IMR-90 (cell line): Measurements from ENCODE around the gene TRAPPC14. TPM values are rescaled to one million over a fixed set of nuclear protein-coding genes. Genes with fewer than 3 reads are reported as not detected.

Experiments
- ATAC-seq: fragments of 200-7000 bp; cut with Tn5 transposase; 2 replicates; pipeline ENCODE4 v1.9.1; 2020; ENCODE audit warnings: low read depth, mild to moderate bottlenecking, moderate library complexity
- BruUV-seq: library from RNA; stranded (reverse); fragments of 400-500 nt; replicated peaks from 2 replicates; lab custom pipeline; 2021; lab: Mats Ljungman, UMichigan
- CTCF ChIA-PET: fragments of 300-600 bp; formaldehyde crosslinking; extraction: SDS; loops from one replicate; lab custom pipeline; 2021; ENCODE audit warnings: antibody characterized with exemption; lab: Yijun Ruan, JAX
- POLR2A ChIA-PET: fragments of 300-600 bp; sonication (Branson Sonifier 250); formaldehyde crosslinking; loops from one replicate; lab custom pipeline; 2022; ENCODE audit warnings: antibody characterized with exemption; ENCODE audit not compliant: unreplicated experiment; lab: Charles Lee
- DNase-seq: peaks from one replicate; pipeline ENCODE4 v3.0.0; 2013
- H2AFZ ChIP-seq: replicated peaks from 2 replicates; pipeline ENCODE3; 2013; ENCODE audit warnings: low read length, mild to moderate bottlenecking; ENCODE audit not compliant: poor library complexity
- H2AK5ac ChIP-seq: 2 replicates; pipeline ENCODE4 v1.6.1; 2013; ENCODE audit warnings: low read depth, low read length, inconsistent platforms
- H2AK9ac ChIP-seq: replicated peaks from 2 replicates; pipeline ENCODE3; 2013; ENCODE audit warnings: mild to moderate bottlenecking, low read depth, low read length, moderate library complexity; ENCODE audit not compliant: poor library complexity
- H2BK120ac ChIP-seq: 2 replicates; pipeline ENCODE4 v1.6.1; 2013; ENCODE audit warnings: low read depth, low read length, inconsistent platforms
- H2BK15ac ChIP-seq: 3 replicates; pipeline ENCODE4 v1.6.1; 2013; ENCODE audit warnings: low read depth, low read length, inconsistent platforms
- H2BK20ac ChIP-seq: 2 replicates; pipeline ENCODE4 v1.6.1; 2013; ENCODE audit warnings: low read depth, mild to moderate bottlenecking, inconsistent platforms, low read length, moderate library complexity
- H2BK5ac ChIP-seq: 2 replicates; pipeline ENCODE4 v1.6.1; 2013; ENCODE audit warnings: mild to moderate bottlenecking, low read depth, low read length, inconsistent platforms; ENCODE audit not compliant: poor library complexity, severe bottlenecking
- H3K14ac ChIP-seq: replicated peaks from 2 replicates; pipeline ENCODE4 v1.6.1; 2013; ENCODE audit warnings: low read depth, low read length, inconsistent platforms
- H3K18ac ChIP-seq: 2 replicates; pipeline ENCODE4 v1.6.1; 2013; ENCODE audit warnings: low read depth, low read length, control low read depth
- H3K23ac ChIP-seq: 2 replicates; pipeline ENCODE4 v1.6.1; 2013; ENCODE audit warnings: low read depth, low read length, inconsistent platforms
- H3K27ac ChIP-seq: 2 replicates; pipeline ENCODE4 v1.5.1; 2013; ENCODE audit warnings: mild to moderate bottlenecking, control low read depth, low read length; ENCODE audit not compliant: insufficient read depth
- H3K27me3 ChIP-seq: 2 replicates; pipeline ENCODE4 v1.6.1; 2013; ENCODE audit warnings: low read length; ENCODE audit not compliant: control insufficient read depth, insufficient read depth
- H3K36me3 ChIP-seq: 2 replicates; pipeline ENCODE4 v1.6.1; 2013; ENCODE audit warnings: low read length, mixed read lengths; ENCODE audit not compliant: control insufficient read depth, insufficient read depth
- H3K4ac ChIP-seq: 2 replicates; pipeline ENCODE4 v1.6.1; 2013; ENCODE audit warnings: low read depth, low read length, inconsistent platforms
- H3K4me1 ChIP-seq: 2 replicates; pipeline ENCODE4 v1.6.1; 2013; ENCODE audit warnings: low read length, mixed read lengths; ENCODE audit not compliant: control insufficient read depth, insufficient read depth
- H3K4me2 ChIP-seq: 2 replicates; pipeline ENCODE4 v1.6.1; 2013; ENCODE audit warnings: low read depth, mild to moderate bottlenecking, control low read depth, low read length, moderate library complexity
- H3K4me3 ChIP-seq: 2 replicates; pipeline ENCODE4 v1.5.1; 2013; ENCODE audit warnings: low read depth, mild to moderate bottlenecking, control low read depth, low read length, moderate library complexity; ENCODE audit not compliant: insufficient read depth
- H3K56ac ChIP-seq: 2 replicates; pipeline ENCODE4 v1.6.1; 2013; ENCODE audit warnings: low read length, inconsistent platforms; ENCODE audit not compliant: insufficient read depth; ENCODE audit errors: extremely low read depth
- H3K79me1 ChIP-seq, 2 experiments: 2 replicates each; pipeline ENCODE4 v1.6.1; 2013; ENCODE audit warnings: low read length in 2 of 2, inconsistent platforms in 1 of 2, low read depth in 1 of 2
- H3K9ac ChIP-seq: 2 replicates; pipeline ENCODE4 v1.6.1; 2013; ENCODE audit warnings: low read depth, low read length, control low read depth
- H3K9me1 ChIP-seq: 2 replicates; pipeline ENCODE4 v1.6.1; 2013; ENCODE audit warnings: low read length, inconsistent platforms; ENCODE audit not compliant: insufficient read depth
- H3K9me3 ChIP-seq: 2 replicates; pipeline ENCODE4 v1.6.1; 2013; ENCODE audit warnings: low read length; ENCODE audit not compliant: control insufficient read depth, insufficient read depth
- H4K20me1 ChIP-seq: 2 replicates; pipeline ENCODE4 v1.6.1; 2013; ENCODE audit warnings: low read length, inconsistent platforms; ENCODE audit not compliant: insufficient read depth
- H4K5ac ChIP-seq: 2 replicates; pipeline ENCODE4 v1.6.1; 2013; ENCODE audit warnings: mild to moderate bottlenecking, low read depth, low read length, control low read depth
- H4K8ac ChIP-seq, 2 experiments: 2 replicates each; pipeline ENCODE4 v1.6.1; 2013; ENCODE audit warnings: low read depth in 2 of 2, low read length in 2 of 2, control low read depth in 1 of 2, inconsistent platforms in 1 of 2
- H4K91ac ChIP-seq: 2 replicates; pipeline ENCODE4 v1.6.1; 2013; ENCODE audit warnings: low read depth, low read length, inconsistent platforms; ENCODE audit not compliant: insufficient read depth
- BHLHE40 ChIP-seq: fragments of 150-350 bp; IDR thresholded peaks from 2 replicates; pipeline ENCODE4 v1.6.1; 2016; ENCODE audit warnings: mild to moderate bottlenecking, low read depth, low read length
- CEBPB ChIP-seq: IDR thresholded peaks from 2 replicates; pipeline ENCODE4 v1.6.1; 2012; ENCODE audit warnings: low read depth, low read length, improper control_type of control experiment
- CHD1 ChIP-seq: IDR thresholded peaks from 2 replicates; pipeline ENCODE4 v1.6.1; 2012; ENCODE audit warnings: low read depth, low read length, improper control_type of control experiment
- CTCF ChIP-seq: conservative IDR thresholded peaks from 2 replicates; pipeline ENCODE4 v1.5.1; 2012; ENCODE audit warnings: mild to moderate bottlenecking, low read depth, low read length, improper control_type of control experiment
- FOS ChIP-seq: fragments of 150-350 bp; IDR thresholded peaks from 2 replicates; pipeline ENCODE4 v1.6.1; 2016; ENCODE audit warnings: low read depth, low read length
- MAFK ChIP-seq: IDR thresholded peaks from 2 replicates; pipeline ENCODE4 v1.6.1; 2012; ENCODE audit warnings: low read depth, low read length, improper control_type of control experiment
- MAZ ChIP-seq: IDR thresholded peaks from 2 replicates; pipeline ENCODE4 v1.6.1; 2012; ENCODE audit warnings: low read depth, mild to moderate bottlenecking, low read length, improper control_type of control experiment, moderate library complexity, borderline replicate concordance
- MXI1 ChIP-seq: IDR thresholded peaks from 2 replicates; pipeline ENCODE4 v1.6.1; 2012; ENCODE audit warnings: low read depth, mild to moderate bottlenecking, low read length, moderate library complexity, borderline replicate concordance
- NFE2L2 ChIP-seq: fragments of 150-350 bp; IDR thresholded peaks from 2 replicates; pipeline ENCODE4 v1.6.1; 2016; ENCODE audit warnings: low read depth, mild to moderate bottlenecking, low read length
- POLR2A ChIP-seq: IDR thresholded peaks from 2 replicates; pipeline ENCODE4 v1.6.1; 2012; ENCODE audit warnings: mild to moderate bottlenecking, low read depth, low read length
- RAD21 ChIP-seq: IDR thresholded peaks from 2 replicates; pipeline ENCODE4 v1.6.1; 2012; ENCODE audit warnings: low read length, improper control_type of control experiment
- RCOR1 ChIP-seq: IDR thresholded peaks from 2 replicates; pipeline ENCODE4 v1.6.1; 2012; ENCODE audit warnings: mild to moderate bottlenecking, low read length, improper control_type of control experiment; ENCODE audit not compliant: insufficient replicate concordance
- RFX5 ChIP-seq: IDR thresholded peaks from 2 replicates; pipeline ENCODE4 v1.8.0; 2012; ENCODE audit warnings: low read depth, mild to moderate bottlenecking, low read length, moderate library complexity
- SMC3 ChIP-seq: fragments of 150-350 bp; IDR thresholded peaks from 2 replicates; pipeline ENCODE4 v1.6.1; 2016; ENCODE audit warnings: low read depth, mild to moderate bottlenecking, antibody characterized with exemption, low read length, moderate library complexity
- WGBS, 2 experiments: methylation state at CpG; one replicate each; pipeline versions ENCODE4 v1.1.5 to v1.1.7; 2013; ENCODE audit warnings: missing lambda C conversion rate in 2 of 2; ENCODE audit not compliant: insufficient read length in 1 of 2; ENCODE audit errors: extremely low coverage in 2 of 2; 5-methylcytosine and 5-hydroxymethylcytosine counted together
- dilution Hi-C: fragments of 300-500 bp; cut with HindIII; formaldehyde crosslinking; loops from one replicate; pipeline ENCODE4 v1.14.3; 2018; ENCODE audit warnings: low sequenced_read_pairs; ENCODE audit not compliant: unreplicated experiment
- in situ Hi-C: fragments of 300-500 bp; cut with MboI; formaldehyde crosslinking; loops from 3 replicates; pipeline ENCODE4 v1.14.3; 2019; ENCODE audit warnings: low sequenced_read_pairs, inconsistent platforms, mixed read lengths
- intact Hi-C: fragments of 100-400 bp; cut with micrococcal nuclease; formaldehyde crosslinking; loops from 2 replicates; pipeline ENCODE4 v1.10.0; 2022
- polyA plus RNA-seq, 3 experiments: library from polyadenylated mRNA; depleted of rRNA; stranded (reverse); fragments of >200 nt; gene quantifications; 2 replicates each; pipeline ENCODE4 v1.2.3, GENCODE V29; 2012; ENCODE audit warnings: low replicate concordance in 1 of 3
- total RNA-seq: library from RNA; depleted of rRNA; stranded (reverse); fragments of >200 nt; gene quantifications from 2 replicates; pipeline ENCODE4 v1.2.3, GENCODE V29; 2012
- TF ChIP-seq, protein P1 (sequence below): fragments of 150-350 bp; IDR thresholded peaks from 2 replicates; pipeline ENCODE4 v1.6.1; 2017; ENCODE audit warnings: mild to moderate bottlenecking, antibody characterized with exemption, low read length, low read depth
- TF ChIP-seq, protein P2 (sequence below): fragments of 150-350 bp; IDR thresholded peaks from 2 replicates; pipeline ENCODE4 v1.6.1; 2016; ENCODE audit warnings: low read depth, mild to moderate bottlenecking, low read length, moderate library complexity, borderline replicate concordance

Gene TRAPPC14
- total and polyA plus RNA-seq, 2 of the 4 experiments (the other 2 are of a cell fraction) = 4.5 to 15.9 TPM

GRCh38 chr7:100204454-100204853 is 45.9 kb upstream of the TRAPPC14 start:
- Histone ChIP-seq H3K4me2 (no peak overlapping the region), H2BK5ac (no peak overlapping the region), H2AFZ (no peak overlapping the region), H4K5ac (no peak overlapping the region), H2BK120ac (no peak overlapping the region), H3K14ac (no peak overlapping the region), H3K23ac (no peak overlapping the region), H3K27ac (no peak overlapping the region), H3K9me3 (no peaks in the 10 kb centered on the region), H2BK15ac (no peak overlapping the region), H2AK9ac (no peak overlapping the region), H3K27me3 (peaks cover 18% of the 10 kb centered on the region), H4K91ac (no peak overlapping the region), H3K4me1 (peaks cover 2% of the 10 kb centered on the region; the same call in 1 of the 2 replicates), H3K36me3 (no peaks in the 10 kb centered on the region), H3K79me1 (no peaks in the 10 kb centered on the region), H3K9me1 (no peaks in the 10 kb centered on the region), H3K18ac (no peak overlapping the region), H3K4ac (no peak overlapping the region), H3K9ac (no peak overlapping the region), H4K20me1 (no peaks in the 10 kb centered on the region), H2AK5ac (no peak overlapping the region), H2BK20ac (no peak overlapping the region), H4K8ac (no peak overlapping the region), H3K56ac (no peak overlapping the region), H3K4me3 (no peak overlapping the region)
- 90% methylated on average over 2 of the region's 9 CpGs; no CpG with 5 or more reads in 1 of the 2 experiments for WGBS, 2 experiments
- ChIA-PET CTCF (no interaction called here), POLR2A (no interaction called here)
- BruUV-seq = no TSS peak
- DNase-seq = no peak
- dilution Hi-C loops (no loop called here), in situ Hi-C loops (no loop called here), intact Hi-C loops (no loop called here)
- no peak for TF ChIP-seq BHLHE40
- TF ChIP-seq CTCF = no peak
- no peak for TF ChIP-seq RFX5
- TF ChIP-seq CHD1 = no peak
- TF ChIP-seq RCOR1 = no peak
- no peak for TF ChIP-seq MAZ
- TF ChIP-seq, protein P1, sequence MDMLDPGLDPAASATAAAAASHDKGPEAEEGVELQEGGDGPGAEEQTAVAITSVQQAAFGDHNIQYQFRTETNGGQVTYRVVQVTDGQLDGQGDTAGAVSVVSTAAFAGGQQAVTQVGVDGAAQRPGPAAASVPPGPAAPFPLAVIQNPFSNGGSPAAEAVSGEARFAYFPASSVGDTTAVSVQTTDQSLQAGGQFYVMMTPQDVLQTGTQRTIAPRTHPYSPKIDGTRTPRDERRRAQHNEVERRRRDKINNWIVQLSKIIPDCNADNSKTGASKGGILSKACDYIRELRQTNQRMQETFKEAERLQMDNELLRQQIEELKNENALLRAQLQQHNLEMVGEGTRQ = no peak
- no peak for TF ChIP-seq POLR2A
- TF ChIP-seq, protein P2, sequence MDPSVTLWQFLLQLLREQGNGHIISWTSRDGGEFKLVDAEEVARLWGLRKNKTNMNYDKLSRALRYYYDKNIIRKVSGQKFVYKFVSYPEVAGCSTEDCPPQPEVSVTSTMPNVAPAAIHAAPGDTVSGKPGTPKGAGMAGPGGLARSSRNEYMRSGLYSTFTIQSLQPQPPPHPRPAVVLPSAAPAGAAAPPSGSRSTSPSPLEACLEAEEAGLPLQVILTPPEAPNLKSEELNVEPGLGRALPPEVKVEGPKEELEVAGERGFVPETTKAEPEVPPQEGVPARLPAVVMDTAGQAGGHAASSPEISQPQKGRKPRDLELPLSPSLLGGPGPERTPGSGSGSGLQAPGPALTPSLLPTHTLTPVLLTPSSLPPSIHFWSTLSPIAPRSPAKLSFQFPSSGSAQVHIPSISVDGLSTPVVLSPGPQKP = no peak
- no peak for TF ChIP-seq SMC3
- no peak for TF ChIP-seq CEBPB
- no peak for TF ChIP-seq MXI1
- TF ChIP-seq NFE2L2 = no peak
- TF ChIP-seq RAD21 = no peak
- TF ChIP-seq MAFK = no peak
- no peak for TF ChIP-seq FOS
- no peak for ATAC-seq
